ENCODE data around the gene EIPR1.

The EIPR1 gene

GRCh38 chr2:3377612-3378432 lies at the start of gene EIPR1:
TSS of gene EIPR1 (minus strand) at chr2:3377818. CDS start at chr2:3377689, 129 bp downstream.
- peaks cover 44% of the 10 kb centered on the region for H3K4me1 Mint-ChIP-seq
- no peaks in the 10 kb centered on the region for H3K27me3 Mint-ChIP-seq
- H3K9me3 Mint-ChIP-seq = no peaks in the 10 kb centered on the region
- H3K36me3 Mint-ChIP-seq = peaks cover 2% of the 10 kb centered on the region
- peak within 1 kb of the TSS; percentile 98 for H3K4me3 Mint-ChIP-seq
- peak within 1 kb of the TSS; percentile 96 for H3K27ac Mint-ChIP-seq

- Mint-ChIP-seq H3K9me3 (no peaks in the 10 kb centered on the region), H3K4me3 (no peak overlapping the region), H3K4me1 (peaks cover 10% of the 10 kb centered on the region), H3K27ac (no peak overlapping the region), H3K36me3 (peaks cover 16% of the 10 kb centered on the region), H3K27me3 (no peaks in the 10 kb centered on the region)
Observed at GRCh38 chr2:3427272-3427671, 49.7 kb upstream of the EIPR1 start.

- Mint-ChIP-seq H3K27ac (no peak overlapping the region), H3K4me3 (no peak overlapping the region), H3K4me1 (peaks cover 10% of the 10 kb centered on the region), H3K36me3 (peaks cover 16% of the 10 kb centered on the region), H3K9me3 (no peaks in the 10 kb centered on the region), H3K27me3 (no peaks in the 10 kb centered on the region)
Observed at GRCh38 chr2:3426615-3427014, 49.0 kb upstream of the EIPR1 start.

GRCh38 chr2:3424171-3424795 lies 46.7 kb upstream of the EIPR1 start:
- H3K4me3 Mint-ChIP-seq = no peak overlapping the region
- peaks cover 12% of the 10 kb centered on the region for H3K36me3 Mint-ChIP-seq
- no peak overlapping the region for H3K27ac Mint-ChIP-seq
- no peaks in the 10 kb centered on the region for H3K9me3 Mint-ChIP-seq
- no peaks in the 10 kb centered on the region for H3K27me3 Mint-ChIP-seq
- peaks cover 10% of the 10 kb centered on the region for H3K4me1 Mint-ChIP-seq

GRCh38 chr2:3423492-3424170 lies 46.0 kb upstream of the EIPR1 start:
- peaks cover 10% of the 10 kb centered on the region for H3K36me3 Mint-ChIP-seq
- no peak overlapping the region for H3K27ac Mint-ChIP-seq
- no peaks in the 10 kb centered on the region for H3K9me3 Mint-ChIP-seq
- H3K4me1 Mint-ChIP-seq = peaks cover 10% of the 10 kb centered on the region
- H3K27me3 Mint-ChIP-seq = no peaks in the 10 kb centered on the region
- no peak overlapping the region for H3K4me3 Mint-ChIP-seq

GRCh38 chr2:3422161-3422779 lies 44.7 kb upstream of the EIPR1 start:
- Mint-ChIP-seq H3K9me3 (no peaks in the 10 kb centered on the region), H3K4me1 (peaks cover 11% of the 10 kb centered on the region), H3K36me3 (peaks cover 10% of the 10 kb centered on the region), H3K27ac (no peak overlapping the region), H3K4me3 (no peak overlapping the region), H3K27me3 (no peaks in the 10 kb centered on the region)

- H3K27ac Mint-ChIP-seq = no peak overlapping the region
- no peaks in the 10 kb centered on the region for H3K9me3 Mint-ChIP-seq
- peaks cover 10% of the 10 kb centered on the region for H3K36me3 Mint-ChIP-seq
- H3K27me3 Mint-ChIP-seq = no peaks in the 10 kb centered on the region
- peaks cover 14% of the 10 kb centered on the region for H3K4me1 Mint-ChIP-seq
- no peak overlapping the region for H3K4me3 Mint-ChIP-seq
Observed at GRCh38 chr2:3421580-3421979, 44.0 kb upstream of the EIPR1 start.

- H3K27ac Mint-ChIP-seq = no peak overlapping the region
- H3K9me3 Mint-ChIP-seq = no peaks in the 10 kb centered on the region
- H3K4me1 Mint-ChIP-seq = peaks cover 14% of the 10 kb centered on the region
- no peak overlapping the region for H3K4me3 Mint-ChIP-seq
- H3K36me3 Mint-ChIP-seq = peaks cover 10% of the 10 kb centered on the region
- H3K27me3 Mint-ChIP-seq = no peaks in the 10 kb centered on the region
Observed at GRCh38 chr2:3420769-3421397, 43.3 kb upstream of the EIPR1 start.

GRCh38 chr2:3420076-3420768 lies 42.6 kb upstream of the EIPR1 start:
- peak overlapping the region; percentile 41 for H3K27ac Mint-ChIP-seq
- no peak overlapping the region for H3K4me3 Mint-ChIP-seq
- peaks cover 7% of the 10 kb centered on the region for H3K36me3 Mint-ChIP-seq
- H3K27me3 Mint-ChIP-seq = no peaks in the 10 kb centered on the region
- peaks cover 14% of the 10 kb centered on the region for H3K4me1 Mint-ChIP-seq
- no peaks in the 10 kb centered on the region for H3K9me3 Mint-ChIP-seq

- Mint-ChIP-seq H3K27ac (no peak overlapping the region), H3K27me3 (no peaks in the 10 kb centered on the region), H3K4me3 (no peak overlapping the region), H3K9me3 (no peaks in the 10 kb centered on the region), H3K4me1 (peaks cover 11% of the 10 kb centered on the region), H3K36me3 (peaks cover 10% of the 10 kb centered on the region)
Observed at GRCh38 chr2:3418766-3419404, 41.3 kb upstream of the EIPR1 start.

- Mint-ChIP-seq H3K27ac (no peak overlapping the region), H3K9me3 (no peaks in the 10 kb centered on the region), H3K27me3 (no peaks in the 10 kb centered on the region), H3K4me1 (peaks cover 19% of the 10 kb centered on the region), H3K4me3 (no peak overlapping the region), H3K36me3 (peaks cover 8% of the 10 kb centered on the region)
Observed at GRCh38 chr2:3414133-3414860, 36.7 kb upstream of the EIPR1 start.

GRCh38 chr2:3413697-3414096 lies 36.1 kb upstream of the EIPR1 start:
- Mint-ChIP-seq H3K27me3 (no peaks in the 10 kb centered on the region), H3K4me3 (no peak overlapping the region), H3K36me3 (peaks cover 8% of the 10 kb centered on the region), H3K4me1 (peaks cover 19% of the 10 kb centered on the region), H3K27ac (no peak overlapping the region), H3K9me3 (no peaks in the 10 kb centered on the region)

- no peak overlapping the region for H3K27ac Mint-ChIP-seq
- H3K4me3 Mint-ChIP-seq = no peak overlapping the region
- peaks cover 19% of the 10 kb centered on the region for H3K4me1 Mint-ChIP-seq
Observed at GRCh38 chr2:3411103-3411502, 33.5 kb upstream of the EIPR1 start.

GRCh38 chr2:3409627-3410170 lies 32.1 kb upstream of the EIPR1 start:
- peak overlapping the region; percentile 42 for H3K27ac Mint-ChIP-seq
- no peak overlapping the region for H3K4me3 Mint-ChIP-seq
- H3K4me1 Mint-ChIP-seq = peaks cover 23% of the 10 kb centered on the region
- no peaks in the 10 kb centered on the region for H3K9me3 Mint-ChIP-seq
- H3K36me3 Mint-ChIP-seq = peaks cover 12% of the 10 kb centered on the region
- no peaks in the 10 kb centered on the region for H3K27me3 Mint-ChIP-seq

More at GRCh38 chr2:3411103-3411502, 33.5 kb upstream of the EIPR1 start:
- Mint-ChIP-seq H3K36me3 (peaks cover 11% of the 10 kb centered on the region), H3K27me3 (no peaks in the 10 kb centered on the region), H3K9me3 (no peaks in the 10 kb centered on the region)
